ENCODE data around the gene RNF166. TPM values are rescaled to one million over a fixed set of nuclear protein-coding genes. Genes with fewer than 3 reads are reported as not detected.

The RNF166 gene
- total and polyA plus RNA-seq, 2 donors (not counting 3 experiments of a cell fraction or from before 2014, with no cell fraction given), result 27.6 to 38.8 TPM

- intact Hi-C loops (cut with micrococcal nuclease), result no loop called here
- TF ChIP-seq POLR2A (IDR thresholded peaks at IDR 0.05; ENCODE audit: low read depth, low read length) (no peak), CTCF (IDR thresholded peaks at IDR 0.05; ENCODE audit: extremely low read depth in 1 of 2, insufficient read depth in 1 of 2, low read depth in 1 of 2, low read length in 2 of 2) (no peak), GATA2 (IDR thresholded peaks at IDR 0.05; ENCODE audit: insufficient read depth, insufficient read length, low read depth, low read length) (no peak), FOS (IDR thresholded peaks at IDR 0.05; ENCODE audit: borderline replicate concordance, insufficient read depth, low read length) (no peak), EZH2 (IDR thresholded peaks at IDR 0.05; ENCODE audit: borderline replicate concordance, low read depth, low read length, severe bottlenecking) (no peak), JUN (IDR thresholded peaks at IDR 0.05; ENCODE audit: borderline replicate concordance, insufficient read depth, insufficient read length, low read depth) (no peak), MYC (IDR thresholded peaks at IDR 0.05; ENCODE audit: low read depth, low read length) (no peak), POLR2AphosphoS5 (IDR thresholded peaks at IDR 0.05; ENCODE audit: insufficient read depth, low read depth, low read length) (no peak), MAX (IDR thresholded peaks at IDR 0.05; ENCODE audit: insufficient read depth, insufficient read length) (no peak)
Observed at GRCh38 chr16:88699180-88699579, 7.0 kb downstream of the RNF166 start.

More at GRCh38 chr16:88699180-88699579, 7.0 kb downstream of the RNF166 start:
- dilution Hi-C loops (cut with MboI; ENCODE audit: extremely low pct_ligation_motif_present, low sequenced_read_pairs), result no loop called here
- no peaks in the 10 kb centered on the region for H4K20me1 ChIP-seq (replicated peaks; ENCODE audit: control insufficient read depth, extremely low read depth, insufficient read depth, low read length)
- ChIA-PET POLR2A (no interaction called here), CTCF (no interaction called here)
- H3K4me2 ChIP-seq (ENCODE audit: insufficient read depth, low read length), result no peak overlapping the region
- H3K4me1 ChIP-seq (ENCODE audit: control insufficient read depth, extremely low read depth, insufficient read depth, low read length), result peaks cover 39% of the 10 kb centered on the region
- no peaks in the 10 kb centered on the region for H3K9me3 ChIP-seq (replicated peaks; ENCODE audit: control insufficient read depth, insufficient read depth, low read length)
- FAIRE-seq (no peak), DNase-seq (ENCODE audit: low read depth, low spot score) (no peak)
- no TSS peak for BruUV-seq (replicated peaks)
- H3K9me1 ChIP-seq (replicated peaks; ENCODE audit: control insufficient read depth, extremely low read depth, insufficient read depth, low read length), result no peaks in the 10 kb centered on the region
- peaks cover 26% of the 10 kb centered on the region for H3K79me2 ChIP-seq (ENCODE audit: control insufficient read depth, insufficient read depth, low read length)
- peaks cover 4 to 21% of the 10 kb centered on the region in 2 experiments for H3K36me3 ChIP-seq (ENCODE audit: control insufficient read depth in 2 of 2, extremely low read depth in 1 of 2, insufficient read depth in 2 of 2, low read length in 2 of 2)
- H3K4me3 ChIP-seq (replicated peaks in 1 of 3; ENCODE audit: insufficient read depth in 1 of 3, low read depth in 1 of 3, low read length in 3 of 3), result no peak overlapping the region
- H3K9ac ChIP-seq (replicated peaks; ENCODE audit: extremely low read depth, insufficient read depth, low read length), result no peak overlapping the region
- no peaks in the 10 kb centered on the region for H3K27me3 ChIP-seq (ENCODE audit: control insufficient read depth in 2 of 2, insufficient read depth in 2 of 2, low read length in 2 of 2)
- H2AFZ ChIP-seq (ENCODE audit: low read depth, low read length), result no peak overlapping the region
- H3K27ac ChIP-seq (ENCODE audit: insufficient read depth, low read depth, low read length), result no peak overlapping the region

All from endothelial cell of umbilical vein (primary cell).